Measurements from ENCODE around the gene LCOR. TPM values are rescaled to one million over a fixed set of nuclear protein-coding genes. Genes with fewer than 3 reads are reported as not detected.

Gene LCOR
- total RNA-seq, 4 donors from 2014 or later, result 9.2 to 20.0 (median 14.6) TPM

DNA sequence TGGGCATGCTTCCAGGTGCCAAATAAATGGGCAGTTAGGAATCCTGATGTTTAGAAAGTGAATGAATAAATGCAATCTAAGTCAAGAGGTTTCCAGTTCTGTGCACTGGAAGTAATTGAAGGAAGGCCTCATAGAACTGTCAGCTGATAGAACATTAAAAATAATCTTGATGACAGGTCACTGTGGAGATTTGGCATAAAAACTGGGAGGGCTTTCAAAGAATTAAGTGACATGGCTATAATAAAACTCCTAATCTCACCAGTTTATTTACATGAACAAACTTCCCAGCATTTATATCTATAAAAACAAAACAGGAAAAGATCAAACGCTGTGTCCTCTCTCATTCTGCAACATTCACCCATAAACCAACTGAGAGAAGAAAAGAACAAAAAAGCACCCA lies 183.1 kb downstream of the LCOR start:
- Histone ChIP-seq H3K4me3 (no peak overlapping the region), H3K4me1 (peaks cover 18% of the 10 kb centered on the region in 2 donors), H3K27ac (peak overlapping the region in 1 of 4 donors; percentile 69), H3K9me3 (no peaks in the 10 kb centered on the region), H3K36me3 (no peaks in the 10 kb centered on the region), H3K27me3 (no peaks in the 10 kb centered on the region)
- no peak for DNase-seq
- in situ Hi-C loops (cut with MboI; ENCODE audit: low sequenced_read_pairs in 4 of 4), result no loop called here
- TF ChIP-seq, protein P1, sequence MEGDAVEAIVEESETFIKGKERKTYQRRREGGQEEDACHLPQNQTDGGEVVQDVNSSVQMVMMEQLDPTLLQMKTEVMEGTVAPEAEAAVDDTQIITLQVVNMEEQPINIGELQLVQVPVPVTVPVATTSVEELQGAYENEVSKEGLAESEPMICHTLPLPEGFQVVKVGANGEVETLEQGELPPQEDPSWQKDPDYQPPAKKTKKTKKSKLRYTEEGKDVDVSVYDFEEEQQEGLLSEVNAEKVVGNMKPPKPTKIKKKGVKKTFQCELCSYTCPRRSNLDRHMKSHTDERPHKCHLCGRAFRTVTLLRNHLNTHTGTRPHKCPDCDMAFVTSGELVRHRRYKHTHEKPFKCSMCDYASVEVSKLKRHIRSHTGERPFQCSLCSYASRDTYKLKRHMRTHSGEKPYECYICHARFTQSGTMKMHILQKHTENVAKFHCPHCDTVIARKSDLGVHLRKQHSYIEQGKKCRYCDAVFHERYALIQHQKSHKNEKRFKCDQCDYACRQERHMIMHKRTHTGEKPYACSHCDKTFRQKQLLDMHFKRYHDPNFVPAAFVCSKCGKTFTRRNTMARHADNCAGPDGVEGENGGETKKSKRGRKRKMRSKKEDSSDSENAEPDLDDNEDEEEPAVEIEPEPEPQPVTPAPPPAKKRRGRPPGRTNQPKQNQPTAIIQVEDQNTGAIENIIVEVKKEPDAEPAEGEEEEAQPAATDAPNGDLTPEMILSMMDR (IDR thresholded peaks at IDR 0.05 in 4 of 5, conservative IDR thresholded peaks at IDR 0.05 in 1 of 5), result no peak
- TF ChIP-seq POLR2A (IDR thresholded peaks at IDR 0.05), result no peak
- intact Hi-C loops (cut with DNase I; ENCODE audit: low total_unique reads), result no loop called here
- ATAC-seq, result no peak

DNA sequence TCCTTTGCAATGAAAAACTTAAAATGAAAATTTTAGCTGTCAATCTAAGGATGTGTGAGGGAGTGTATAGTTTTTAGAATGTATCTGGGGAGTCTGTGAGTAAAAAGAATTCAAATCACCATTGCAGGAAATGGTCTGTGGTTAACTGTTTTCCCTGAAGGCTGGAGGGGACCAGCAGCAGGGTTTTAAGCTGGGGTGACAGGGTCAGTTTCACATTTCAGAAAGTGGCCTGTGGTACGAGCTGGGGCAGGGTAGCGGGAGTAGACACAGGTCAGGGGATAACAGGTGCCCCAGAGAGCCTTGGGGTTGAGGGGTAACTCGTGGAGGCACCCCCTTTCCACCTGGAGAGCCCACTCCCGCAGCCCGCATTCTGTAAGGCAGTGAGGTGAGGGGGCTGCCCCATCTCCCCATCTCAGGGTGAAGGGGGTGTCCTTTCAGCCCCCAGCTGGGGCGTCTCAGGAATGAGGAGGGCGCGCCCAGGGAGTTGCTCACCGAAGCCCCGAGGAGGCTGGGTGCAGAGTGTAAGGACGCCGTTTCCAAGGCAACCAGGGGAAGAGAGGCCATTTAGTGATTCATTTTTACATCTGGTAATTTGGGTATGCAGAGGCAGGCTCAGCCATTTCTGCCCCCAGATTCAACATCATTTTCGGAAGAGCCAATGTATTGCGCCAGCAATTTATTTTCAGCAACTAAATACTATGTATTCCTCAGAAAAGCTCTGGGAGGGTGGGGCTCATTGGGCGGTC lies 184.8 kb downstream of the LCOR start:
- DNase-seq (no peak), ATAC-seq (no peak)
- Histone ChIP-seq H3K9me3 (no peaks in the 10 kb centered on the region), H3K27ac (no peak overlapping the region), H3K4me3 (no peak overlapping the region), H3K27me3 (no peaks in the 10 kb centered on the region), H3K4me1 (peaks cover 29 to 31% of the 10 kb centered on the region in 2 donors), H3K36me3 (no peaks in the 10 kb centered on the region)
- intact Hi-C loops (cut with DNase I; ENCODE audit: low total_unique reads) (no loop called here), in situ Hi-C loops (cut with MboI; ENCODE audit: low sequenced_read_pairs in 4 of 4) (no loop called here)
- TF ChIP-seq, protein P1 (IDR thresholded peaks at IDR 0.05 in 4 of 5, conservative IDR thresholded peaks at IDR 0.05 in 1 of 5), result no peak
- no peak for TF ChIP-seq POLR2A (IDR thresholded peaks at IDR 0.05)

DNA sequence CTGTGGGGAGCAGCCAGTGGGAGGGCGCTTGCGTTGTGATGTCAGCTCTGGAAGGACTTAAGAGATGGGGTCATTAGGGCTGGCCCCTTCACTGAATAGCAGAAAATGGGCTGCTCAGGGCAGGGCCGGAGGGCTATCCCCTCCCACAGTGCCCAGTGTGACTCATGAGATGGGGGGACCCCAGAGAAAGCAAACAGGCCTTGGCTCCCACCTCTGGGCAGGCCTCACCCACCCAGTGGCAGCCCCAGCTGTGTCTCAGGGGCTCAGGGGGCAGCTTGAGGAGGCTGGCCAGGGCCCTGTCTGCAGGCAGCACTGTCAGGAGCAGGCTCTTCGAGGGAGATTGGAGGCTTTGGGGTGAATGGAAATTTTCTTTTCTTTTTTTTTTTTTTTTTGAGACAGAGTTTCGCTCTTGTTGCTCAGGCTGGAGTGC lies 185.4 kb downstream of the LCOR start:
- ATAC-seq (no peak), DNase-seq (no peak)
- Histone ChIP-seq H3K27ac (no peak overlapping the region), H3K4me3 (no peak overlapping the region), H3K9me3 (no peaks in the 10 kb centered on the region), H3K27me3 (no peaks in the 10 kb centered on the region), H3K36me3 (no peaks in the 10 kb centered on the region), H3K4me1 (peaks cover 29 to 31% of the 10 kb centered on the region in 2 donors)
- TF ChIP-seq, protein P1 (IDR thresholded peaks at IDR 0.05 in 4 of 5, conservative IDR thresholded peaks at IDR 0.05 in 1 of 5), result no peak
- TF ChIP-seq POLR2A (IDR thresholded peaks at IDR 0.05), result no peak
- intact Hi-C loops (cut with DNase I; ENCODE audit: low total_unique reads), result no loop called here
- in situ Hi-C loops (cut with MboI; ENCODE audit: low sequenced_read_pairs in 4 of 4), result no loop called here

DNA sequence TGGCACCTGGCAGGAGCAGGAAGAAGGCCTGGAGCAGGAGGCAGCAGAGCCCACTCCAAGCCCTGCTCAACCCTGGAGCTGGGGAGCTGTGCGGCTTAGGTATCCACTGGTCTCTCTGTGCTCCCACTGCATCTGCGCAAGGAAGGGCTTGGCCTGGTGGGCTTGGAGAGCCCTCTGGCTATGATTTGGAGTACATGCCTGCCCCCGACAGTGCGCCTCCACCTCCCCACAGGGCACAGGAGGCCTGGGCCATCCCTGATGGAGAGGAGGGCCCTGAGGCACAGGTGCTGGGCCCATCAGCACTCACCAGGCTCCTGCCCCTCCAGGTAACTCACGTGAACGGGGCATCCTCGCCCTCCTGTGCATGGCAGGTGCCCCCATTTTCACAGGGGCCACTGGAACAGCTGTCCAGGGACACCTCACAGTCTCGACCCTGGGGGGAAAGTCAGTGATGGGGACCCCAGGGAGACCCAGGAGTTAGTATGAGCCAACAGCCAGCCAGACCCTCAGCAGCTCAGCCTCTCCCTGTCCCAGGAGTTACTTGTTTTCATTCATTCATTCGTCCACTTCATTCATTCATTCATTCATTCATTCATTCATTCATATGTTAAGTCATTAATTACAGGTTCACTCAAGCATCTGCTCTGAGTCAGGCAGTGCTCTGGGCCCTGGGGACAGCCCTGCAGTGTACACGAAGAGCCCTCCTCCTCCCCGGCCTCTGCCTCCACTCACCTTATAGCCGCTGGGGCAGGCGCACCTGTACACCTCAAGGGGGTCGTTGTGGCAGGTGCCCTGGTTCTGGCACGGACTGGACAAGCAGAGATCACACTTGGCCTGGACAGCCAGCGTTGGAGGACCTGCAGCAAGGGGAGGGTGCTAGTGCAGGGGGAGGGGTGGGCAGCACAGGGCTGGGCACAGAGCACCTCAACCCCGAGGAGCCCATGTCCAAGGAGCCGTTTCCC lies 186.4 kb downstream of the LCOR start:
- no peak for ATAC-seq
- Histone ChIP-seq H3K9me3 (no peaks in the 10 kb centered on the region), H3K4me3 (no peak overlapping the region), H3K27me3 (no peaks in the 10 kb centered on the region), H3K27ac (no peak overlapping the region), H3K4me1 (peaks cover 30 to 32% of the 10 kb centered on the region in 2 donors), H3K36me3 (no peaks in the 10 kb centered on the region)
- in situ Hi-C loops (cut with MboI; ENCODE audit: low sequenced_read_pairs in 4 of 4), result no loop called here
- no peak for DNase-seq
- intact Hi-C loops (cut with DNase I; ENCODE audit: low total_unique reads), result no loop called here
- TF ChIP-seq, protein P1 (IDR thresholded peaks at IDR 0.05 in 4 of 5, conservative IDR thresholded peaks at IDR 0.05 in 1 of 5), result no peak
- no peak for TF ChIP-seq POLR2A (IDR thresholded peaks at IDR 0.05)
